ENCODE results near the gene C17orf58.

C17orf58 gene

GRCh38 chr17:67950945-67951344 lies 45.3 kb downstream of the C17orf58 start:
- DNase-seq = no peak

- DNase-seq = no peak
Observed at GRCh38 chr17:67947325-67947813, 48.9 kb downstream of the C17orf58 start.

- no peak for DNase-seq
Observed at GRCh38 chr17:67946513-67946912, 49.8 kb downstream of the C17orf58 start.

- no peak for DNase-seq
Observed at GRCh38 chr17:67944035-67944434, 52.2 kb downstream of the C17orf58 start.

GRCh38 chr17:67942810-67943209 lies 53.5 kb downstream of the C17orf58 start:
- no peak for DNase-seq
